ENCODE measurements around the gene SMAD4.

GRCh38 chr18:51038110-51038509 is 8.1 kb downstream of the SMAD4 start:
- TF ChIP-seq CTCF (conservative IDR thresholded peaks at IDR 0.05; ENCODE audit: low read length) = no peak
- TF ChIP-seq EZH2phosphoT487 (IDR thresholded peaks at IDR 0.05; ENCODE audit: borderline replicate concordance) = no peak
